ENCODE results near the gene KCNN3. TPM values are rescaled to one million over a fixed set of nuclear protein-coding genes. Genes with fewer than 3 reads are reported as not detected.

Gene KCNN3
- total RNA-seq, 1 experiment from 2014 or later = not detected

- Mint-ChIP-seq H3K4me3 (ENCODE audit: low read depth, unreplicated experiment) (no peak overlapping the region), H3K4me1 (ENCODE audit: low read depth, unreplicated experiment) (no peaks in the 10 kb centered on the region), H3K27ac (ENCODE audit: unreplicated experiment) (no peak overlapping the region), H3K27me3 (ENCODE audit: unreplicated experiment) (peaks cover 68% of the 10 kb centered on the region), H3K9me3 (ENCODE audit: low read depth, unreplicated experiment) (no peaks in the 10 kb centered on the region), H3K36me3 (ENCODE audit: insufficient read depth, unreplicated experiment) (no peaks in the 10 kb centered on the region)
- no peak for DNase-seq
- BruUV-seq (replicated peaks) = no TSS peak
- intact Hi-C loops (cut with micrococcal nuclease; ENCODE audit: unreplicated experiment) = no loop called here
- CTCF ChIA-PET = no interaction called here
- no peak for TF ChIP-seq CTCF (IDR thresholded peaks at IDR 0.05; ENCODE audit: unreplicated experiment)
Measured at GRCh38 chr1:154821083-154821482, 49.0 kb downstream of the KCNN3 start.

DNA sequence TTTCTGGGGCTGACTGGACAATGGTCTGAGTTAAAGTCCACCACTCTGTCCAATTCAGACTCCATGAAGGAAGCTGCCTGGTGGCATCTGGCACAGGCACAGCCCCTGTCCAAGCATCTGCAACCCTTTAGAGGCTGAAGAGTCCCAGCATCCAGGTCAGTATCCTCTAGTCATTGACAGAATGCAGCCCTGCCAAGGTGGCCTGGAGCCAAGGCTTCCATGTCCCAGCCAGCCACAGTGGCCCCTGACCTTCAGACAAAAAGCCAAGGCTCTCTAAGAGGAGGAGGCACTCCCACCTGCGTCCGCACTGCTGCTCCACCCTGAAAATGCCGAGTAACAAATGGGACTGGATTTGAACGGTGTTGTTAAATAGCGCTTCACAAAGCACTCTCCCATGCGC is 49.4 kb downstream of the KCNN3 start:
- TF ChIP-seq CTCF (IDR thresholded peaks at IDR 0.05; ENCODE audit: unreplicated experiment) = no peak
- no peaks in the 10 kb centered on the region for H3K4me1 Mint-ChIP-seq (ENCODE audit: low read depth, unreplicated experiment)
- H3K36me3 Mint-ChIP-seq (ENCODE audit: insufficient read depth, unreplicated experiment) = no peaks in the 10 kb centered on the region
- no peak for DNase-seq
- intact Hi-C loops (cut with micrococcal nuclease; ENCODE audit: unreplicated experiment) = no loop called here
- H3K27me3 Mint-ChIP-seq (ENCODE audit: unreplicated experiment) = peaks cover 72% of the 10 kb centered on the region
- no peak overlapping the region for H3K27ac Mint-ChIP-seq (ENCODE audit: unreplicated experiment)
- no TSS peak for BruUV-seq (replicated peaks)
- no peaks in the 10 kb centered on the region for H3K9me3 Mint-ChIP-seq (ENCODE audit: low read depth, unreplicated experiment)
- H3K4me3 Mint-ChIP-seq (ENCODE audit: low read depth, unreplicated experiment) = no peak overlapping the region
- CTCF ChIA-PET = no interaction called here

DNA sequence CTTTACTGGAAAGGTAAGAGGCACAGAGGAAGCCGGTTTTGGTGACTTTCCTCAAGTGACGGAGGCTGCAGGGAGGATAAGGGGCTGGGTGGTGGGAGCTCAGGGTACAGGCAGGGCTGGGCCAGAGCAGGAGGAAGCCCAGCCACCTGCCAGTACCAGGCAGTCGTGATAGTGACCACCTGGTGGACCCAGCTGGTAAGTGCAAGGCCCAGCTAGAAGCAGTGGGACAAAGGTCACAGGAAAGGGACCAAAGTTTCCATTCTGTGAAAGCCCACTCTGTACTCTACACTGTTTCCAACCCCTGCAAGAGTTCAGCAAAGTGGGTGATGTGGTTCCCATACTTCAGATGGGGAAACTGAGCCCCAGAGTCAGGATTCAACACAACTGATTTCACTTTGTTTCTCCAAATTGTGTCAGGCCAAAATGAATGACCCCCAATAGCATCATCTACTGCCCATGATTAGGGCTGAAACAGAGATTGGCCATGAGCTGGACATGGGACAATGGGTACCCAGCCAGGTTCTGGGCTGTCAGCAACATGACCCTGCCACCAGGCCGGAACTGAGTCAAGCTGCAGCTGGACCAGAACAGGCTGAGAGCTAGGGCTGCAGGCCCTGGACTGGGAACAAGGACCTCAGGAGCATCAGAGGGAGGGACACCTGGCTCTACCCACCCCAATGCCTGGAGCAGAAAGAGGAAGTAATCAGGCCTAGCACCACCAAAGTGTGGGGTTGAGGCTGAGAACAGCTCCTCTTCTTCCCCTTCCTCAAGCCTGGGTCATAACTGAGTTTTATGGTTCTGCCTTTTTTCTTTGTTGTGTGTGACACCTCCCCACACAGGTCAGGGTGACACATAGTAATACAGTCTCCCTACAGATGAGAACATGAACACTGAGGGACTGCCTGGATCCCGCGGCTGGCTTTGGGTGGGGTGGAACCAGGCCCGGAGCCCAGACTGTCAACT is 50.2 kb downstream of the KCNN3 start:
- no peaks in the 10 kb centered on the region for H3K4me1 Mint-ChIP-seq (ENCODE audit: low read depth, unreplicated experiment)
- no peaks in the 10 kb centered on the region for H3K36me3 Mint-ChIP-seq (ENCODE audit: insufficient read depth, unreplicated experiment)
- BruUV-seq (replicated peaks) = no TSS peak
- H3K27ac Mint-ChIP-seq (ENCODE audit: unreplicated experiment) = no peak overlapping the region
- peak; percentile 51 for DNase-seq
- peak; percentile 60 for TF ChIP-seq CTCF (IDR thresholded peaks at IDR 0.05; ENCODE audit: unreplicated experiment)
- peaks cover 79% of the 10 kb centered on the region for H3K27me3 Mint-ChIP-seq (ENCODE audit: unreplicated experiment)
- no peaks in the 10 kb centered on the region for H3K9me3 Mint-ChIP-seq (ENCODE audit: low read depth, unreplicated experiment)
- CTCF ChIA-PET = interaction anchor here (0.6 to 1.3 kb wide), 5 partner anchors 12 to 154 kb away, joined by 3 to 4 read pairs (median 3); no protein-coding TSS in a partner anchor
- H3K4me3 Mint-ChIP-seq (ENCODE audit: low read depth, unreplicated experiment) = no peak overlapping the region
- intact Hi-C loops (cut with micrococcal nuclease; ENCODE audit: unreplicated experiment) = no loop called here

DNA sequence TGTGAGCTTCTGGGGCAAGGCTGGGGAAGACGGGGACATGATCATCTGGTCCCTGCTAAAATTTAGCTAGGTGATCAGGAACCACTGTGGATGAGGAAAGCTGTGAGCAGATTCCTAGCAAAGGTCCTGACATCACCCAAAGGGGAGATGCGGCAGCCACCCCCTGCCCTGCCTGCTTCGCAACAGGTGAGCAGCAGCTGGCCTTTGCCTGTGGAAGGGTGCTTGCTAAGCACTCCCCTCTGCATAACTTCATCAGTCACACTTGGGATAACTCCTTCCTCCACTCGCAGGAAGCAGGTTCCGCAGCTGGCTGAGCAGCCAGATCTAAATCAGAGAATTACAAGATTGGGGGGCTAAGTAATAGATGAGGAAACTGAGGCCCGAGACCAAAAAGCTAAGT is 51.2 kb downstream of the KCNN3 start:
- no peaks in the 10 kb centered on the region for H3K36me3 Mint-ChIP-seq (ENCODE audit: insufficient read depth, unreplicated experiment)
- BruUV-seq (replicated peaks) = no TSS peak
- no peaks in the 10 kb centered on the region for H3K4me1 Mint-ChIP-seq (ENCODE audit: low read depth, unreplicated experiment)
- H3K27me3 Mint-ChIP-seq (ENCODE audit: unreplicated experiment) = peaks cover 81% of the 10 kb centered on the region
- DNase-seq = no peak
- CTCF ChIA-PET = interaction anchor here (0.8 to 1.3 kb wide), 3 partner anchors 11 to 77 kb away, joined by 3 to 4 read pairs (median 3); no protein-coding TSS in a partner anchor
- H3K9me3 Mint-ChIP-seq (ENCODE audit: low read depth, unreplicated experiment) = no peaks in the 10 kb centered on the region
- intact Hi-C loops (cut with micrococcal nuclease; ENCODE audit: unreplicated experiment) = no loop called here
- no peak overlapping the region for H3K4me3 Mint-ChIP-seq (ENCODE audit: low read depth, unreplicated experiment)
- H3K27ac Mint-ChIP-seq (ENCODE audit: unreplicated experiment) = no peak overlapping the region
- TF ChIP-seq CTCF (IDR thresholded peaks at IDR 0.05; ENCODE audit: unreplicated experiment) = no peak
